T follicular helper cell (primary cell): ENCODE results near the gene TEX35.
"Not testable (repeated sequence)": the region's sequence is repeated elsewhere in the genome, so short reads cannot be mapped to it uniquely, and the experiment has no call there.

Source experiments
- DNase-seq: peaks from one replicate; pipeline ENCODE4 v3.0.0-alpha.2; 2020; ENCODE audit warnings: low read depth

Gene TEX35

DNA sequence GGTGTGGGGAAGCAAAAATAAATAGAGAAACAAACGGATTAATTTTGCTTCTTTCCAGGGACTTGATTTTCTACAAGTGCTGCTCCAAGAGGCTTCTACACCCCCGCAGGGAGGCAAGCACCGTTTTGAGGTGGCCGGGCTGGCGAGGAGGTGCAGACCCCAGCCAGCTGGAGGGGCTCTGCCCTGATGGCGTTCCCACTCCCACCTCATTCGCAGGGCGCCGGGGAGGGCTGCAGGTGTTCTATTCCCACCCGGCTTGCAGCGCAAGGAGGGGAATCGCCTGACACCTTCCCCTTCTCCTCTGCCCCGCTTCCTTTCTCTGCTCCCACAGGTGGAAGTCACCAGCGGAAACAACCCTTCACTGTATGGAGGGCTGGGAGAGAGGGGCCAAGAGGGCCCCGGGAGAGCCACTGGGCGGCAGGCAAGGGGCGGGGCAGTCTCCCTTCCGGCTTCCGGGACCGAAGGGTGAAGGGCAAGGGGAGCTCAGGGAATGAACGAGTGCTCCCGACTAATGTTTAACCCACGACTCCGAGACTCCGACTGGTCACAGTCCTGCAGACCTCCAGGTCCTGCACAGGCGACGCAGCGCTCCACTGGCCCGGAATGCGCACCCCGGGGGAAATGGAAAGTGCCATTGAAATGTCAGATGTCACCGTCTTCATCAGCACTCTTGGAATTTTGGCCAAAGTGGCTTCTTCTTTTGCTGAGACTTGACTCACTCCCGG, 29.1 kb downstream of the TEX35 start:
- DNase-seq, result no peak

DNA sequence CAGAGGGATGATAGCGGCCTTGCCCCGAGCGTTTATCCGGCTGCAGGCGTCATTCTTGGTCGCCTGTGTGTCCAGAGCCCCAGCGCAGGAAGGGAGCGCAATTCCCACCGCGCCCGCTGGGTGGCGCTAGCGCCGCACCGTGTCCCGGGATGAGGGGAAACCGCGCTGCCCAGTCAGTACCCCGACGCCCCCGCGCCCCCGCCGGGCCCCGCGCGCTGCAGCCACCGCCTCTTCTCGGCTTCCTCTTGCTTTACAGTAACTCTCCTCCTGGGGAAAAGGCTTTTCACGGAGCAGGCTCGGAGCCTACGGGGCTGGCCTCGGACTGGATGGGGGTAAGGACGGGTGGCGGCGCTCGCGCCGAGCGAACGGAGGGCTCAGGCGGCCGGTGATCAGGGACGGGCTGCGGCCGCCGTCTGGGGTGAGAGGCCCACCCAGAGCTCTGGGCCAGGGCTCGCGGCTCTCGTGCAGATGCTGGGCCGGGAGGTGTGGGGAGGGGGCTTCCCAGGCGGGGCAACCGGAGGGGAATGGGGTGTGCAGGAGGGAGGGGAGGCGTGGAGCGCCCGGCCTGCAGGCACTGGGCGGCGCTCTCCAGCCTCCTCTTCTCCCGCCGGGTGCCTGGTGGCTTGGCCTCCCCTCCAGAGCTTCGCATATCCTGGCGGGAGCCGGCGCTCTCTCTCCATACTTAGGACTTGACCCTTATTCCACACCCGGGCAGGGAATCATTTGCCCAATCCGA, 29.8 kb downstream of the TEX35 start:
- peak; percentile 75 for DNase-seq

DNA sequence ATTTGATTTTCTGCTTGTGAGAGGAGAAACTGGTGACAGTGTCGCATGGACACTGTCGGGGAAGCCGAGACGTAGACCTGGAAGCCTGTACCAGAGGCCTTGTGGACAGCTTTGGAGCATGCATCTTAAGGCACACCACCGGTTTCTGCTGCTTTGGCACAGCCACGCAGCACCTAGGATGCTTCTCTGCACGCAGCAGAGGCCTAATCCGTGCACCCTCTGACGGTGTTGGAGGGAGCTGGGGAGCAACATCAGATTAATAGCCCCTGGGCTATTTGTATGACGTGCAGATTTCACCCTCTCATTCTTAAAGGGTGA, 30.3 kb downstream of the TEX35 start:
- no peak for DNase-seq

GRCh38 chr1:178544531-178544930, 31.6 kb downstream of the TEX35 start:
- no peak for DNase-seq

GRCh38 chr1:178548108-178548507, 35.2 kb downstream of the TEX35 start:
- no peak for DNase-seq

- DNase-seq, result no peak
Measured at GRCh38 chr1:178551307-178551706, 38.4 kb downstream of the TEX35 start.

GRCh38 chr1:178551940-178552339, 39.0 kb downstream of the TEX35 start:
- no peak for DNase-seq

DNA sequence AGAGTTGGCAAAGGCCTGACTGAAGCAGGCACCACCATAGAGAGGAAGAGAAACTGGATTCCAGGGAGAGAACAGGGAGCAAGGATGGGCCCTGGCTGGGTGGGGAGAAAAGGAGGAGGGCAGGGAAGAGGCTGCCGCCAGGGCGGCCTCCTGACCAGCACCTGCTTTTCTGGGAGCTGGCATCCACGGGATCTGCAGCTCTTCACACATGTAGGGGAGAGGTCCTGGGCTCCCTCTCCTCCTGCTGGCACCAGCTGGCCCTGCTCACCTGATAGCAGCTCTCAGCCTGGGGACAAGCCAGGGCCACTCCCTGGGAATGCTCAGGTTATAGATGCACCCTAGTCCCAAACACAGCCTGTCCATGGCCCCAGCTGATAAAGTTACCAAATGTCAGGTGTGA, 39.9 kb downstream of the TEX35 start:
- no peak for DNase-seq

- DNase-seq, result not testable (repeated sequence)
Measured at GRCh38 chr1:178554351-178554750, 41.4 kb downstream of the TEX35 start.

- not testable (repeated sequence) for DNase-seq
Measured at GRCh38 chr1:178555613-178556012, 42.7 kb downstream of the TEX35 start.

DNA sequence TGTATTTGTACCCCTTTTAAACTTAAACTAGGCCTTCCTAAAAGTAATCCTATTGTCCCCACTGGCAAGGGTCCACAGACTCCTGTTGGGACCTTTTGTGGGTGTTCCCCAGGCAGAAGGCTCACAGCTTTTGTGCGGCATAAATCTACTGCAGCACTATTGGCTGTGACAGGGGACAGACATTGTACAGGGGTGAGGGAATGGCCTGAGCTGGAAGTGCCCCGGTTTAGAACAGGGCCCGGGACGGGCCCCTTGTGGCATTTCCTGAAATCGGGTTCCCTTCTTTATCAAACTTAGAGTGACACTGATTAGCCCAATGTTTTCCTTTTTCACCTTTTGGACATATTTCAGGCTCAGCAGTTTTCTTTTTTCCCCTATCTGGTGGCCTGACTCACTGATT, 45.9 kb downstream of the TEX35 start:
- not testable (repeated sequence) for DNase-seq

DNA sequence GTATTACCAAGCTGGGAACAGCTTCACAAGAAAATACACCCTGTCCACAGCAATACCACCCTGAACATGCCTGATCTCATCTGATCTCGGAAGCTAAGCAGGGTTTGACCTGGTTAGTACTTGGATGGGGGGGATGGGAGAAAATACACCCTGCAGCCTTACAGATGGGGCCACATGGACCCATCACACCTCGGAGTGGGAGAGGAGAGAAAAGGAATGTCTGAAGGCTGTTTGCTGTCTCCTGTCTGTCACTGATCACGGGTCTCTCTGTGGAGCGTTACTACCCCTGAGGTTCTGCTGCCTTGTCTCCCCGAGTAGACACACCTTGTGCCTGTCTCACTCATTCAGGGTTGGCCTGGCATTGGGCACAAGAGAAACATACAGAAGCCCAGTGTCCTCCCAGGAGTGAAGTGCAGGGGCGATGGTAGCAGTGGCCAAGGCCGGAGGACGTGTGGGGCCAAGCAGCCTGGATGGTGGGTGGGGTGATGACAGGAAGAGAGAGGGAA, 48.0 kb downstream of the TEX35 start:
- DNase-seq, result no peak

DNA sequence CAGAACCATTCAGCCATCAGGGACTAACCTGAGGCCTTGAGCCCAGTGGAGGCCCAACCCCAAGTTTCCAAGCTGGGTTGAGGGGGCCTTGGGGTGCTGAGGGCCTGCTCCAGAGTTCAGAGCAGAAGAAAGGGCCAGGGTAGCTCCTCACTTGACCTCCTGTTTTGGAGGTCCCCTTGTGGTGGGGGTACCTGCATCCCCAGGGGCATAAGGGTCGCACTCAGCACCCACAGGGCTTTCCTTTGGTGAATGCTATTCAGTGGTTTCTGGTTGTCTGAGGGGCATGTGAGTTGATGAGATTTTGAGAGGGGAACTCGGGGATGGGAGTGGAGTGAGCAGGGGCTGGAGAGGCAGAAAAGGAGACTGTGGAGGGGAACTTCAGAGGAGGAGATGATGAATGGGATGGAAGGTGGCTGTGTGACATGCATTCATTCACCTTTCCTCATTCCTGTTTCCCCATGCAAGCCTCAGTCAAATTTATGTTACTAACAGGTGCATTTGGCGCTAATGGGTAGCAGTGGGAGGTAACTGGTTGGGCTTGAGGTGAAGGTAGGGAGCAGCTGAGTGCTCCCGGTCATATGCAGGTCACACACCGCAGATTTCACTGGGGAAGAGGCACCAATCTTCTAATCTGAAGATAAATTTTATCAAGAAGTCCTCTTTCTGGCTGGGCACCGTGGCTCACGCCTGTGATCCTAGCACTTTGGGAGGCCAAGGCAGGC, 50.4 kb downstream of the TEX35 start:
- DNase-seq, result no peak

DNA sequence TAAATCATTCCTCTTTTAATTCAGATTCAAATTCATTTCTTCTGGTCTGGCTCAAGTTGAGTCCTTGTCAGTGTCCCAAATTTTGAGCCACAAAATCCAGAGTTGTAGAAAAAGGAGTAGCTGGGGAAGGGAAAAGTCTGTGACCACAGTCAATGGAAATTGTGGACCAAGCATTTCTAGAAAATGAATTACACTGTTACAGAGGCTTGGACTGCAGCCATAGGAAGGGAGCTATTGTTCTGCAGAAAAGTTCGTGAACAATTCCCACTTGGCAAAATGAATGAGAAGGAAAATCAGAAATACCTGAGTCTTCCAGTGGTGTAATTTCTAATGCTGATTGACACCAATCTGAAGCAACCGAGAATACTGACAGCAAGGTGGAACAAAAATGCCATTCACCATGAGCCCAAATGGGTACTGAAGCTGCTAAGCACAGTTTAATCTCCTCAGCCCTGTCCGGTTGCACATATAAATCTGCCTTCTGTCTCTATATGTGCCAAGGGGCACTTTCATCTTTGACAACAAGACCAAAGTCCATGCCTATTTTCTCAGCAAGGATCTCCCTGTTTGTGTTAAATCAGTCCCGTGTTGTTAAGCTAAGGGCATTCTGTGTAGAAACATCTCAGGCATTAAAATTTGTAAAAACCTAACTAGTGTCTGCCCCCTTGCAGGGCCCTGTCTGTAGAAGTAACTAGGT, 51.3 kb downstream of the TEX35 start:
- DNase-seq, result no peak

DNA sequence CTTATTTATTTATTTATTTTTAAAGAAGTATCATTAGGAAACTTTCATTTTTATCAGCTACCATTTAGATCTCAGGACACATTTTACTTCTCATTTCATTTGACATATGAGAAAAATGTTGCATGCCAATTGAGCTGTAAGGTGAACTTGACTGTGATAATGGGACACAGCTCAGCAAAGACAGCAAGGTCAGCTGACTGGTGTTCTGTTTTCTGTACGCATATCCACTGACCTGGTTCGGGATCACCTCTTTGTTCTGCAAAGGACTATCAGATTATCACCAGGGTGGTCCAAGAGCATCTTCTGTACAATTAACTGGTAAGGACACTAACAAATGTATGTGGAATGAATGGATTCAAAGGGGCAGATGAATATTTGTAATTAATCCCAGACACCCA, 51.9 kb downstream of the TEX35 start:
- no peak for DNase-seq

GRCh38 chr1:178565586-178565985, 52.7 kb downstream of the TEX35 start:
- no peak for DNase-seq

GRCh38 chr1:178566187-178566586, 53.3 kb downstream of the TEX35 start:
- no peak for DNase-seq

- no peak for DNase-seq
Measured at GRCh38 chr1:178571807-178572206, 58.9 kb downstream of the TEX35 start.
